Myocyte (in vitro differentiated cells): ENCODE data around the gene LRRN3. TPM values are rescaled to one million over a fixed set of nuclear protein-coding genes. Genes with fewer than 3 reads are reported as not detected.

ENCODE experiments used
- DNase-seq: peaks from one replicate; pipeline ENCODE4 v3.0.0-alpha.2; 2012; ENCODE audit warnings: low read depth
- total RNA-seq: library from RNA; depleted of rRNA; stranded (reverse); fragments of >200 nt; gene quantifications from 2 replicates; pipeline ENCODE4 v1.2.3, GENCODE V29; 2014

LRRN3 gene
- total RNA-seq, 1 donor from 2014 or later = 26.9 TPM

GRCh38 chr7:111077001-111077400 lies 13.9 kb upstream of the LRRN3 start:
- DNase-seq = no peak

GRCh38 chr7:111080495-111081105 lies 10.3 kb upstream of the LRRN3 start:
- DNase-seq = no peak

- no peak for DNase-seq
Observed at GRCh38 chr7:111081546-111082267, 9.2 kb upstream of the LRRN3 start.

GRCh38 chr7:111082351-111082750 lies 8.6 kb upstream of the LRRN3 start:
- DNase-seq = no peak

- no peak for DNase-seq
Observed at GRCh38 chr7:111083413-111083812, 7.5 kb upstream of the LRRN3 start.

GRCh38 chr7:111085356-111085755 lies 5.6 kb upstream of the LRRN3 start:
- DNase-seq = no peak

- peak; percentile 6 for DNase-seq
Observed at GRCh38 chr7:111086532-111086931, 4.4 kb upstream of the LRRN3 start.

- no peak for DNase-seq
Observed at GRCh38 chr7:111088328-111088727, 2.6 kb upstream of the LRRN3 start.

- DNase-seq = peak; percentile 77
Observed at GRCh38 chr7:111089822-111090426, 1.0 kb upstream of the LRRN3 start.

GRCh38 chr7:111091593-111092358 lies 849 bp downstream of the LRRN3 start:
- DNase-seq = no peak

GRCh38 chr7:111092406-111093236 lies 1.7 kb downstream of the LRRN3 start:
- DNase-seq = no peak

GRCh38 chr7:111093496-111093895 lies 2.6 kb downstream of the LRRN3 start:
- DNase-seq = no peak

- DNase-seq = no peak
Observed at GRCh38 chr7:111094419-111094818, 3.5 kb downstream of the LRRN3 start.

- DNase-seq = no peak
Observed at GRCh38 chr7:111096997-111097396, 6.1 kb downstream of the LRRN3 start.

GRCh38 chr7:111098011-111098925 lies 7.3 kb downstream of the LRRN3 start:
- DNase-seq = no peak

GRCh38 chr7:111098926-111099250 lies 8.0 kb downstream of the LRRN3 start:
- no peak for DNase-seq

- no peak for DNase-seq
Observed at GRCh38 chr7:111101856-111102646, 11.1 kb downstream of the LRRN3 start.

- no peak for DNase-seq
Observed at GRCh38 chr7:111103136-111103535, 12.2 kb downstream of the LRRN3 start.

- no peak for DNase-seq
Observed at GRCh38 chr7:111103678-111104274, 12.8 kb downstream of the LRRN3 start.
